Measurements from ENCODE around the gene GRIP2. TPM values are rescaled to one million over a fixed set of nuclear protein-coding genes. Genes with fewer than 3 reads are reported as not detected.
A peak's percentile ranks its signal among the peaks of the same experiment; 100 is the strongest.

GRIP2 gene
- polyA plus RNA-seq, 1 experiment: not detected

- Histone ChIP-seq H3K4me3 (ENCODE audit: low read depth, low read length) (no peak overlapping the region), H3K27me3 (ENCODE audit: control insufficient read depth, insufficient read depth, low read length) (no peaks in the 10 kb centered on the region), H3K9me3 (ENCODE audit: control insufficient read depth, insufficient read depth, low read length) (no peaks in the 10 kb centered on the region; the same call in 1 of the 2 replicates), H3K27ac (ENCODE audit: low read depth, low read length) (peak overlapping the region; percentile 25)
- TF ChIP-seq CTCF (IDR thresholded peaks at IDR 0.05; ENCODE audit: low read depth, low read length): no peak
- ChIA-PET POLR2A (no interaction called here), CTCF (interaction anchor here (0.9 to 1.3 kb wide), 2 partner anchors 29 to 276 kb away, joined by 3 to 7 read pairs; no protein-coding TSS in a partner anchor)
- no peak for DNase-seq (ENCODE audit: low read depth, low spot score)
These were observed 60.6 kb downstream of the GRIP2 start for GRCh38 chr3:14479591-14479990.

GRCh38 chr3:14478956-14479550 lies 61.1 kb downstream of the GRIP2 start:
- POLR2A ChIA-PET: no interaction called here
- no peak overlapping the region for H3K4me3 ChIP-seq (ENCODE audit: low read depth, low read length)
- no peak for TF ChIP-seq CTCF (IDR thresholded peaks at IDR 0.05; ENCODE audit: low read depth, low read length)
- DNase-seq (ENCODE audit: low read depth, low spot score): no peak
- H3K27me3 ChIP-seq (ENCODE audit: control insufficient read depth, insufficient read depth, low read length): no peaks in the 10 kb centered on the region
- H3K27ac ChIP-seq (ENCODE audit: low read depth, low read length): no peak overlapping the region
- H3K9me3 ChIP-seq (ENCODE audit: control insufficient read depth, insufficient read depth, low read length): no peaks in the 10 kb centered on the region; the same call in 1 of the 2 replicates
- CTCF ChIA-PET: interaction anchor here (0.9 to 1.3 kb wide), 2 partner anchors 30 to 276 kb away, joined by 3 to 7 read pairs; no protein-coding TSS in a partner anchor

- no peak for TF ChIP-seq CTCF (IDR thresholded peaks at IDR 0.05; ENCODE audit: low read depth, low read length)
- no peaks in the 10 kb centered on the region for H3K27me3 ChIP-seq (ENCODE audit: control insufficient read depth, insufficient read depth, low read length)
- no peak overlapping the region for H3K4me3 ChIP-seq (ENCODE audit: low read depth, low read length)
- ChIA-PET CTCF (interaction anchor here (0.6 to 2.4 kb wide), 4 partner anchors 31 to 274 kb away, joined by 3 to 16 read pairs (median 8); no protein-coding TSS in a partner anchor), POLR2A (no interaction called here)
- H3K27ac ChIP-seq (ENCODE audit: low read depth, low read length): no peak overlapping the region
- no peaks in the 10 kb centered on the region; the same call in 1 of the 2 replicates for H3K9me3 ChIP-seq (ENCODE audit: control insufficient read depth, insufficient read depth, low read length)
- DNase-seq (ENCODE audit: low read depth, low spot score): no peak
These were observed 62.7 kb downstream of the GRIP2 start for GRCh38 chr3:14477311-14477935.

GRCh38 chr3:14476583-14477265 lies 63.4 kb downstream of the GRIP2 start:
- DNase-seq (ENCODE audit: low read depth, low spot score): no peak
- H3K27ac ChIP-seq (ENCODE audit: low read depth, low read length): no peak overlapping the region
- ChIA-PET POLR2A (no interaction called here), CTCF (interaction anchor here (1.9 to 2.4 kb wide), 2 partner anchors 32 to 273 kb away, joined by 9 to 16 read pairs; no protein-coding TSS in a partner anchor)
- no peaks in the 10 kb centered on the region for H3K9me3 ChIP-seq (ENCODE audit: control insufficient read depth, insufficient read depth, low read length)
- no peak overlapping the region for H3K4me3 ChIP-seq (ENCODE audit: low read depth, low read length)
- H3K27me3 ChIP-seq (ENCODE audit: control insufficient read depth, insufficient read depth, low read length): no peaks in the 10 kb centered on the region
- no peak for TF ChIP-seq CTCF (IDR thresholded peaks at IDR 0.05; ENCODE audit: low read depth, low read length)

Data from AG04450 (cell line).